Sigmoid colon (tissue), 7 donors: ENCODE measurements around the gene CTNNAL1. TPM values are rescaled to one million over a fixed set of nuclear protein-coding genes. Genes with fewer than 3 reads are reported as not detected.

ENCODE experiments used
- DNase-seq: peaks from one replicate; pipeline ENCODE4 v3.0.0-alpha.2; 2019
- H3K27ac ChIP-seq, 4 donors: fragments of 200-600 bp; sonication (generic); one replicate each; pipeline ENCODE4 v1.5.1; 2016 to 2019; ENCODE audit warnings: mild to moderate bottlenecking in 1 of 4
- H3K27me3 ChIP-seq, 3 donors: fragments of 200-600 bp; sonication (generic); one replicate each; pipeline ENCODE4 v1.5.1; 2019; ENCODE audit warnings: mild to moderate bottlenecking in 1 of 3
- H3K36me3 ChIP-seq, 4 donors: fragments of 200-600 bp; sonication (generic); one replicate each; pipeline ENCODE4 v1.5.1; 2016 to 2019
- H3K4me1 ChIP-seq, 4 donors: fragments of 200-600 bp; sonication (generic); one replicate each; pipeline ENCODE4 v1.5.1; 2017 to 2019
- H3K4me3 ChIP-seq, 4 donors: fragments of 200-600 bp; sonication (generic); one replicate each; pipeline ENCODE4 v1.5.1; 2017 to 2019; ENCODE audit warnings: mild to moderate bottlenecking in 2 of 4, moderate library complexity in 1 of 4
- H3K9me3 ChIP-seq, 4 donors: fragments of 200-600 bp in 3 of 4; sonication (generic) in 3 of 4; one replicate each; pipeline versions ENCODE4 v1.5.1 to v1.6.1; 2013 to 2019
- CTCF ChIP-seq, 4 experiments: fragments of 450-650 bp in 3 of 4; fragments of 200-600 bp in 1 of 4; IDR thresholded peaks; one replicate each; pipeline ENCODE4 v1.5.1; 2016 to 2019; ENCODE audit warnings: antibody characterized with exemption in 4 of 4, mild to moderate bottlenecking in 3 of 4, moderate library complexity in 2 of 4
- EP300 ChIP-seq, 4 donors: sonication (generic); formaldehyde crosslinking; IDR thresholded peaks; one replicate each; pipeline ENCODE4 v1.6.1; 2017; ENCODE audit warnings: antibody characterized with exemption in 4 of 4
- POLR2A ChIP-seq, 2 donors: fragments of 450-650 bp; IDR thresholded peaks; one replicate each; pipeline ENCODE4 v1.6.1; 2016; ENCODE audit warnings: antibody characterized with exemption in 2 of 2, mild to moderate bottlenecking in 2 of 2, moderate library complexity in 2 of 2
- POLR2AphosphoS5 ChIP-seq, 4 donors: sonication (generic); formaldehyde crosslinking; IDR thresholded peaks; one replicate each; pipeline ENCODE4 v1.6.1; 2017; ENCODE audit warnings: antibody characterized with exemption in 4 of 4
- WGBS, 2 donors: extraction: QIAGEN DNeasy Blood & Tissue Kit; methylation state at CpG; one replicate each; pipeline ENCODE4 v1.1.7; 2013; 5-methylcytosine and 5-hydroxymethylcytosine counted together
- intact Hi-C: fragments of 100-400 bp; cut with DNase I; formaldehyde crosslinking; loops from one replicate; pipeline ENCODE4 v1.15.1; 2023
- polyA plus RNA-seq, 3 donors: library from polyadenylated mRNA; stranded (reverse); fragments of 200-250 nt; gene quantifications; one replicate each; pipeline ENCODE4 v1.2.3, GENCODE V29; 2013
- total RNA-seq, 4 donors: library from RNA; depleted of rRNA; stranded (reverse); fragments of >200 nt; gene quantifications; one replicate each; pipeline ENCODE4 v1.1.0, GENCODE V29; 2016
- donor health status: healthy with polysubstance abuse.
- donor health status: Bipolar disorder and iron deficiency.
- donor health status: healthy.

CTNNAL1 gene
- total and polyA plus RNA-seq, 7 donors, result 18.7 to 56.8 (median 36.4) TPM

- TF ChIP-seq CTCF (IDR thresholded peaks at IDR 0.05) (no peak), POLR2AphosphoS5 (IDR thresholded peaks at IDR 0.05) (no peak), POLR2A (IDR thresholded peaks at IDR 0.05) (no peak), EP300 (IDR thresholded peaks at IDR 0.05) (no peak)
- intact Hi-C loops, result no loop called here
- Histone ChIP-seq H3K4me3 (no peak overlapping the region), H3K36me3 (peaks cover 0 to 25% (median 3%) of the 10 kb centered on the region in 4 donors), H3K27me3 (no peaks in the 10 kb centered on the region), H3K27ac (no peak overlapping the region), H3K9me3 (no peaks in the 10 kb centered on the region), H3K4me1 (peaks cover 0 to 12% (median 0%) of the 10 kb centered on the region in 4 donors)
- 71 to 89% methylated on average over 4 of the region's 4 CpGs for WGBS, 2 donors
- DNase-seq, result no peak
Observed at GRCh38 chr9:108963459-108964143, 49.7 kb downstream of the CTNNAL1 start.

GRCh38 chr9:108961151-108961550, 52.1 kb downstream of the CTNNAL1 start:
- Histone ChIP-seq H3K4me1 (no peaks in the 10 kb centered on the region), H3K9me3 (no peaks in the 10 kb centered on the region), H3K36me3 (peaks cover 0 to 25% (median 1%) of the 10 kb centered on the region in 4 donors), H3K27ac (no peak overlapping the region), H3K4me3 (no peak overlapping the region), H3K27me3 (no peaks in the 10 kb centered on the region)
- no peak for TF ChIP-seq CTCF (IDR thresholded peaks at IDR 0.05)
- TF ChIP-seq POLR2AphosphoS5 (IDR thresholded peaks at IDR 0.05), result no peak
- no peak for TF ChIP-seq POLR2A (IDR thresholded peaks at IDR 0.05)
- no peak for DNase-seq
- 94 to 97% methylated on average over 2 of the region's 2 CpGs for WGBS, 2 donors
- intact Hi-C loops, result no loop called here

- H3K27ac ChIP-seq, result no peak overlapping the region
- TF ChIP-seq CTCF (IDR thresholded peaks at IDR 0.05) (no peak), POLR2A (IDR thresholded peaks at IDR 0.05) (no peak), POLR2AphosphoS5 (IDR thresholded peaks at IDR 0.05) (no peak), EP300 (IDR thresholded peaks at IDR 0.05) (no peak)
- 67 to 72% methylated on average over 6 of the region's 6 CpGs for WGBS, 2 donors
- H3K4me3 ChIP-seq, result no peak overlapping the region
- no peaks in the 10 kb centered on the region for H3K27me3 ChIP-seq
- no peaks in the 10 kb centered on the region for H3K9me3 ChIP-seq
- no peaks in the 10 kb centered on the region for H3K4me1 ChIP-seq
- intact Hi-C loops, result no loop called here
- no peak for DNase-seq
- peaks cover 0 to 17% (median 0%) of the 10 kb centered on the region in 4 donors for H3K36me3 ChIP-seq
Observed at GRCh38 chr9:108960331-108960730, 53.0 kb downstream of the CTNNAL1 start.

- DNase-seq, result no peak
- Histone ChIP-seq H3K4me3 (no peak overlapping the region), H3K27me3 (no peaks in the 10 kb centered on the region), H3K4me1 (peaks cover 0 to 10% (median 8%) of the 10 kb centered on the region in 4 donors), H3K9me3 (no peaks in the 10 kb centered on the region), H3K36me3 (peaks cover 0 to 7% (median 0%) of the 10 kb centered on the region in 4 donors), H3K27ac (no peak overlapping the region)
- intact Hi-C loops, result no loop called here
- no peak for TF ChIP-seq POLR2AphosphoS5 (IDR thresholded peaks at IDR 0.05)
Observed at GRCh38 chr9:108956631-108957026, 56.7 kb downstream of the CTNNAL1 start.

- H3K27me3 ChIP-seq, result no peaks in the 10 kb centered on the region
- peaks cover 0 to 9% (median 0%) of the 10 kb centered on the region in 4 donors for H3K36me3 ChIP-seq
- H3K9me3 ChIP-seq, result no peaks in the 10 kb centered on the region
- peaks cover 0 to 10% (median 8%) of the 10 kb centered on the region in 4 donors for H3K4me1 ChIP-seq
- intact Hi-C loops, result no loop called here
- no peak for TF ChIP-seq POLR2A (IDR thresholded peaks at IDR 0.05)
- TF ChIP-seq POLR2AphosphoS5 (IDR thresholded peaks at IDR 0.05), result no peak
- TF ChIP-seq CTCF (IDR thresholded peaks at IDR 0.05), result no peak
- no peak overlapping the region for H3K27ac ChIP-seq
- no peak overlapping the region for H3K4me3 ChIP-seq
- no peak for DNase-seq
- 90% methylated on average over 4 of the region's 4 CpGs for WGBS, 2 donors
Observed at GRCh38 chr9:108956022-108956630, 57.2 kb downstream of the CTNNAL1 start.
